ENCODE measurements around the gene SYTL2.
"Not testable (repeated sequence)": the region's sequence is repeated elsewhere in the genome, so short reads cannot be mapped to it uniquely, and the experiment has no call there.

SYTL2 gene

GRCh38 chr11:85685125-85685819 lies 125.7 kb downstream of the SYTL2 start:
- DNase-seq (ENCODE audit: low read depth, low spot score) = no peak

DNA sequence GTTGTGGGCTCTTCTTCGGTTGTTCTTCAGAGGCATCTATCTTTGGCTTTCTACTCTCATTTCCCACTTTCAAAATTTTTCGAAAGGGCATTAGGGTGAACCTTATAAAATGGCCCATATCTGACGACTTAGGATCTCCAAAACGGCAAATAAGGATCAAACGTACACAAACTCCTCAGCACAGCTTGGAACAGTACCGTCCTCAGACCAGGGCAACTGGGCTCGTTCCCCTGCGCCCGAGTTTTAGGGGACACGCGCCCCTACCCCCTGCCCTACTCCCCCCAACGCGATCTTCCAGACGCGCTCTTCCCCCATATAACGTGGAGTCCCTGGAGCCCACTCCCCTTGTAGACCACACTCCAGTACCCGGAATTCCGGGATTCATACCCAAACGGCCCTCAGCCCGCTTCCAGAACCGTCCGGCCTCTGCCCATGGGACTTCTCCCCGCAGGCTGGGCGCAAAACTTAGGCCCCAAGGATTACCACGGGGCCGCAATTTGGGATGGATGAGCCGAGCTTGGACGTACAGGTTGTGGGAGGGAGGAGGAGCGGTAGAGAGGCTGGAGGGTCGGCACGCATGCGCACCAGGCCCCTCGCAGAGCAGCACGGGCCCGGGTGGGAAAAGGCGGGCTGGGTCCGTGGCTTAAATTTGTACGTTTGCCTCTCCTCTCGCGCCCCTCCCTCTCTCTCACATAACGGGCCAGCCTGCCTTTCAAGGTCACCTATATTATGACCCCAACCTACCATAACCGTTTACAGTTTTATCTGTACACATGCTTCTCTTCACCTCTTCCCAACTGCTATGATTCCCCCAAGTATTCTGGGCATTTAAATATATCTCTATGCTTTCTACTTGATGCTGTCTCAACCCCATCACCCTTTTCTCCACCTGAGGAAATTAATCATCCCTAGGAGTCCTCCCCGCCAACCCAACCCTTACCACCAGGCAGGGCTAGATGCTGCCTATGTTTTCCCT lies 128.3 kb downstream of the SYTL2 start:
- DNase-seq (ENCODE audit: low read depth, low spot score) = no peak

GRCh38 chr11:85680897-85681296 lies 130.0 kb downstream of the SYTL2 start:
- no peak for DNase-seq (ENCODE audit: low read depth, low spot score)

DNA sequence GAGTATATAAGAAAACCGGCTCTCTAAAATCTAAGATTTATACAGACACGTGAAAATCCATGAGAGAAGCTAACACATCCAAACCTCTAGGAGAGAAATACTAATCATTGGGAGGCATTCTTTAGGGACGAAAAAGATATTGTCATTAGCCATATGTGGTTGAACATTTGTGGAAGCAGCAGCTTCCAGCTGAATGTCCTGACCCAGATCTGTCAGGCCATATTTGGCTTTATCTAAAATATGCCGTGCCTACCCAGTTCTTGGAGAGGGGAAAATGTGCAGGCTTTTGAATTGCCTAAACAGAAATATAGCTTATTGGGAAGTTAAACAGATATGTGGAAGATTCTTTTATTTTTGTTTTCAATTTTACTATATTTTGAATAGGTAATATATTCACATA lies 131.4 kb downstream of the SYTL2 start:
- no peak for DNase-seq (ENCODE audit: low read depth, low spot score)

DNA sequence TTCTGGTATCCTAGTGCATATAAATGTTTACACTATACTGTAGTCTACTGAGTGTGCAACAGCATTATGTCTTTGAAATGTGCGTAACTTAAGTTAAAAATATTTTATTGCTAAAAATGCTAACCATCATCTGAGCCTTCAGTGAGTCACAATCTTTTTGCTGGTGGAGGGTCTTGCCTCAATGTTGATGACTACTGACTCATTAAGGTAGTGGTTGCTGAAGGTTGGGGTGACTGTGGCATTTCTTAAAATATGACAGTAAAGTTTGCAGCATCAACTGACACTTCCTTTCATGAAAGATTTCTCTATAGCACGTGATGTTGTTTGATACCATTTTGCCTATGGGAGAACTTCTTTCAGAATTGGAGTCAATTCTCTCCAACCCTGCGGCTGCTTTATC lies 137.5 kb downstream of the SYTL2 start:
- no peak for DNase-seq (ENCODE audit: low read depth, low spot score)

- no peak for DNase-seq (ENCODE audit: low read depth, low spot score)
These were observed 138.6 kb downstream of the SYTL2 start for GRCh38 chr11:85672105-85672902.

DNA sequence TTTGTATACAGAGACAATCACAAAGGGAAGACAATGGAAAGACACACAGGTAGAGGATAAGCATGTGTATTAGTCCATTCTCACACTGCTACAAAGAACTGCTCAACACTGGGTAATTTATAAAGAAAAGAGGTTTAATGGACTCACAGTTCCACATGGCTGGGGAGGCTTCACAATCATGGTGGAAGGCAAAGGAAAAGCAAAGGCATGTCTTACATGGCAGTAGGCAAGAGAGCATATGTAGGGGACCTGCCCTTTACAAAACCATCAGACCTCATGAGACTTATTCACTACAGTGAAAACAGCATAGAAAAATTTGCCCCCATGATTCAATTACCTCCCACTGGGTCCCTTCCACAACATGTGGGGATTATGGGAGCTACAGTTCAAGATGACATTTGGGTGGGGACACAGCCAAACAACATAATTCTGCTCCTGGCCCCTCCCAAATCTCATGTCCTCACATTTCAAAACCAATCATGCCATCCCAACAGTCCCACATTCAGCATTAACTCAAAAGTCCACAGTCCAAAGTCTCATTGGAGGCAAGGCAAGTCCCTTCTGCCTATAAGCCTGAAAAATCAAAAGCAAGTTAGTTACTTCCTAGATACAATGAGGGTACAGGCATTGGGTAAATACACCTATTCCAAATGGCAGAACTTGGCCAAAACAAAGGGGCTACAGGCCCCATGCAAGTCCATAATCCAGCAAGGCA lies 139.8 kb downstream of the SYTL2 start:
- not testable (repeated sequence) for DNase-seq (ENCODE audit: low read depth, low spot score)

GRCh38 chr11:85668157-85668556 lies 142.8 kb downstream of the SYTL2 start:
- no peak for DNase-seq (ENCODE audit: low read depth, low spot score)

- no peak for DNase-seq (ENCODE audit: low read depth, low spot score)
These were observed 144.3 kb downstream of the SYTL2 start for GRCh38 chr11:85666687-85667086.

- no peak for DNase-seq (ENCODE audit: low read depth, low spot score)
These were observed 145.2 kb downstream of the SYTL2 start for GRCh38 chr11:85665733-85666132.

DNA sequence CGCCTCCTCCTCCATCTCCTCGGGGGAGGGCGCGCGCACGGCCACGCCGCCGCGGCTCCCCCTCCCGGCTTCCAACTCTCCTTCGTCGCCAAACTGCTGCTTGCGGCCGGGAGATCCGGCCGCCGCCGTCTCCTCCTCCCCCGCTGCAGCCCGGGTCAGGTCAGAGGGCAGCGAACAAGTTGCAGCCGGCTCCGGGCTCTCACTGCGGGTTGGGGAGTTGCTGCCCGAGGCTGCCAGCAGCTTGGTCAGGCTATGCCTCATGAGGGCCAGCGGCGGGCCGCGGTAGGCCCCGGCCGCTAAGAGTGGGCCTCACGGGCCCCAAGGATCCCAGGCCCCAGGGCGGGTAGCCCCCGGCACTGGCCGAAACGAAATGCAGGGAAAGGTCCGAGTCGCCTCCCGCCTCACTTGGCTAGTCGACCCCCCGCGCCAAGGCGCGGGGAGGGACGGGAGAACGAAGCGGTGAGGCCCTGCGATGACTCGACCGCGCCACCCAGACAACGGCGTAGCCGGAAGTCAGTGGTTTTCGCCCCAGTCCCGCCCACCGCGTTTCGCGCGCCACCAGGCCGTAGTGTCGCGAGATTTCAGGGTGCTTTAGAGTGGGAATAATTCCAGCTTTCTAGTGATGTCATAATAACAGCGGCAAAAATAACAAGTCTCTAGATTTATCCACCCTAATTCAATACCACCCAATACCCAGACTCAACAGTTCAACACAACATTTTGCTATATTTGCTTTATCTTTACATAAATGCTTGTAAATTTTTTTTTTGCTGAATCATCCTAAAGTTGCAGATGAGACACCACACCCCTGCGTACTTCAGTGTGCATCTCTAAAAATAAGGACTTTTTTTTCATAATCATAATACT lies 146.1 kb downstream of the SYTL2 start, which contains the start of gene CREBZF:
Gene CREBZF, minus strand, starts transcription at position 515 of the 867 bp plus-strand sequence. Its CDS starts 254 bp downstream, at position 261.
- no peak for DNase-seq (ENCODE audit: low read depth, low spot score)

GRCh38 chr11:85663753-85664614 lies 147.0 kb downstream of the SYTL2 start:
- DNase-seq (ENCODE audit: low read depth, low spot score) = no peak

GRCh38 chr11:85663080-85663752 lies 147.7 kb downstream of the SYTL2 start:
- no peak for DNase-seq (ENCODE audit: low read depth, low spot score)

- no peak for DNase-seq (ENCODE audit: low read depth, low spot score)
These were observed 148.8 kb downstream of the SYTL2 start for GRCh38 chr11:85661972-85662664.

DNA sequence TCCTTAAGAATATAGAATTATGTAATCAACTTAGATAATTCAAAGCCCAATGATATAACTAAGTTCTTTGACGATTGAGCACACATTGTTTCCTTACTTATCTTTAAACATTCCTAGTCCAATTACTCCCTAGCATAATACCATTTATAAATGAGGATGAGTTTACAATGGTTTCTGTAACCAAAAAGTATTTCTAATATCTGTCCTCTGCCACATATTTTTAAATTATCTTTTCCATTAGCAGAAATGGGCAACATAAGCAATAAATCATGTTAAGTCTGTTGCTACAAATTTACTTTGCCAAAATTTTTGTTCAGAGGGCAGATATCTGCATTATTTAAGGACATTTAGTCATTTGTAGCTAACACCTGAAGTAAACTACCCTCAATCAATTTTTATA lies 152.8 kb downstream of the SYTL2 start:
- no peak for DNase-seq (ENCODE audit: low read depth, low spot score)

DNA sequence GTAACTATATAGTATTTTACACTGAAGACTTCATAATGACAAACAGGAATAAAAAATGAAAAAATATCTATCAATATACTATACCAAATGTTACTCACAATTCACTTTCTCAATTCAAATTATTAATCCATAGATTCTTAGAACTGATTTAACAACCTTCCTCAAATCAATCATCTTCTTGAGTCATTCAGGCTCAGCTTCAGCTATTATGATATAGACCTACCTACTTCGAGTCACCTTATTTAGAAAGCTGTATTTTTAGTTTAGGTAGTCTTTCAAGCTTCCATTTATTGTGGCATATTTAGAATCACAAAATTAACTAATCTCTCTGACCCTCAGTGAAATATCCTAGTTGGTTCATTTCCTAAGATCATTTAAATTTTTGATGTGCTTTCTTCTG lies 154.2 kb downstream of the SYTL2 start:
- no peak for DNase-seq (ENCODE audit: low read depth, low spot score)

DNA sequence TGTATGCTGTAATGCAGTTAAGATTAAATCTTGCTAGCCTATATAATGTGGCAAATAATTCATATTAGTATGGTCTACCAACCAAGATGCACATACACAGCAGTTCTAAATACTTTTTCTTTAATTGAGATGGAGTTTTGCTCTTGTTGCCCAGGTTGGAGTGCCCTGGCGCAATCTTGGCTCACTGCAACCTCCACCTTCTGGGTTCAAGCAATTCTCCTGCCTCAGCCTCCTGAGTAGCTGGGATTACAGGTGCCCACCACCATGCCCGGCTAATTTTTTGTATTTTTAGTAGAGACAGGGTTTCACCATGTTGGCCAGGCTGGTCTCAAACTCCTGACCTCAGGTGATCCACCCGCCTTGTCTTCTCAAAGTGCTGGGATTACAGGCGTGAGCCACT lies 156.6 kb downstream of the SYTL2 start:
- not testable (repeated sequence) for DNase-seq (ENCODE audit: low read depth, low spot score)
